HL-60 (cell line): ENCODE results near the gene RFTN1.
A peak's percentile ranks its signal among the peaks of the same experiment; 100 is the strongest.

ENCODE experiments used
- DNase-seq, 2 experiments: peaks; one replicate each; pipeline ENCODE4 v3.0.0-alpha.2; 2010 to 2020; ENCODE audit warnings: low read depth in 1 of 2, low spot score in 1 of 2
- H3K27ac ChIP-seq: fragments of 250-450 bp; sonication (Bioruptor Pico); replicated peaks from 2 replicates; pipeline ENCODE4 v1.5.1; 2020; ENCODE audit warnings: mild to moderate bottlenecking, moderate library complexity
- H3K27me3 ChIP-seq: fragments of 250-450 bp; sonication (Bioruptor Pico); 2 replicates; pipeline ENCODE4 v1.5.1; 2021; ENCODE audit warnings: mild to moderate bottlenecking, moderate library complexity; ENCODE audit not compliant: insufficient read depth, poor library complexity, severe bottlenecking
- H3K4me3 ChIP-seq: replicated peaks from 2 replicates; pipeline ENCODE4 v1.5.1; 2011; ENCODE audit warnings: mild to moderate bottlenecking, control low read depth, low read length; ENCODE audit not compliant: insufficient read depth
- GABPA ChIP-seq: IDR thresholded peaks from 2 replicates; pipeline ENCODE4 v1.6.1; 2012; ENCODE audit warnings: low read depth
- POLR2AphosphoS5 ChIP-seq: IDR thresholded peaks from 2 replicates; pipeline ENCODE4 v1.6.1; 2012; ENCODE audit warnings: low read depth
- SPI1 ChIP-seq: IDR thresholded peaks from 2 replicates; pipeline ENCODE4 v1.6.1; 2012; ENCODE audit warnings: low read depth, mild to moderate bottlenecking, borderline replicate concordance
- TF ChIP-seq, protein P1 (sequence below): IDR thresholded peaks from one replicate; pipeline ENCODE4 v1.5.1; 2011; ENCODE audit warnings: low read length, control low read depth, inconsistent platforms; ENCODE audit not compliant: insufficient read depth
- TF ChIP-seq, protein P2 (sequence below): IDR thresholded peaks from 2 replicates; pipeline ENCODE4 v1.6.1; 2012; ENCODE audit warnings: low read depth; ENCODE audit not compliant: insufficient replicate concordance

The RFTN1 gene

GRCh38 chr3:16506884-16507577, 6.5 kb downstream of the RFTN1 start:
- Histone ChIP-seq H3K4me3 (no peak overlapping the region), H3K27me3 (no peaks in the 10 kb centered on the region), H3K27ac (no peak overlapping the region)
- TF ChIP-seq POLR2AphosphoS5: no peak
- TF ChIP-seq, protein P1, sequence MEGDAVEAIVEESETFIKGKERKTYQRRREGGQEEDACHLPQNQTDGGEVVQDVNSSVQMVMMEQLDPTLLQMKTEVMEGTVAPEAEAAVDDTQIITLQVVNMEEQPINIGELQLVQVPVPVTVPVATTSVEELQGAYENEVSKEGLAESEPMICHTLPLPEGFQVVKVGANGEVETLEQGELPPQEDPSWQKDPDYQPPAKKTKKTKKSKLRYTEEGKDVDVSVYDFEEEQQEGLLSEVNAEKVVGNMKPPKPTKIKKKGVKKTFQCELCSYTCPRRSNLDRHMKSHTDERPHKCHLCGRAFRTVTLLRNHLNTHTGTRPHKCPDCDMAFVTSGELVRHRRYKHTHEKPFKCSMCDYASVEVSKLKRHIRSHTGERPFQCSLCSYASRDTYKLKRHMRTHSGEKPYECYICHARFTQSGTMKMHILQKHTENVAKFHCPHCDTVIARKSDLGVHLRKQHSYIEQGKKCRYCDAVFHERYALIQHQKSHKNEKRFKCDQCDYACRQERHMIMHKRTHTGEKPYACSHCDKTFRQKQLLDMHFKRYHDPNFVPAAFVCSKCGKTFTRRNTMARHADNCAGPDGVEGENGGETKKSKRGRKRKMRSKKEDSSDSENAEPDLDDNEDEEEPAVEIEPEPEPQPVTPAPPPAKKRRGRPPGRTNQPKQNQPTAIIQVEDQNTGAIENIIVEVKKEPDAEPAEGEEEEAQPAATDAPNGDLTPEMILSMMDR: no peak
- TF ChIP-seq, protein P2, sequence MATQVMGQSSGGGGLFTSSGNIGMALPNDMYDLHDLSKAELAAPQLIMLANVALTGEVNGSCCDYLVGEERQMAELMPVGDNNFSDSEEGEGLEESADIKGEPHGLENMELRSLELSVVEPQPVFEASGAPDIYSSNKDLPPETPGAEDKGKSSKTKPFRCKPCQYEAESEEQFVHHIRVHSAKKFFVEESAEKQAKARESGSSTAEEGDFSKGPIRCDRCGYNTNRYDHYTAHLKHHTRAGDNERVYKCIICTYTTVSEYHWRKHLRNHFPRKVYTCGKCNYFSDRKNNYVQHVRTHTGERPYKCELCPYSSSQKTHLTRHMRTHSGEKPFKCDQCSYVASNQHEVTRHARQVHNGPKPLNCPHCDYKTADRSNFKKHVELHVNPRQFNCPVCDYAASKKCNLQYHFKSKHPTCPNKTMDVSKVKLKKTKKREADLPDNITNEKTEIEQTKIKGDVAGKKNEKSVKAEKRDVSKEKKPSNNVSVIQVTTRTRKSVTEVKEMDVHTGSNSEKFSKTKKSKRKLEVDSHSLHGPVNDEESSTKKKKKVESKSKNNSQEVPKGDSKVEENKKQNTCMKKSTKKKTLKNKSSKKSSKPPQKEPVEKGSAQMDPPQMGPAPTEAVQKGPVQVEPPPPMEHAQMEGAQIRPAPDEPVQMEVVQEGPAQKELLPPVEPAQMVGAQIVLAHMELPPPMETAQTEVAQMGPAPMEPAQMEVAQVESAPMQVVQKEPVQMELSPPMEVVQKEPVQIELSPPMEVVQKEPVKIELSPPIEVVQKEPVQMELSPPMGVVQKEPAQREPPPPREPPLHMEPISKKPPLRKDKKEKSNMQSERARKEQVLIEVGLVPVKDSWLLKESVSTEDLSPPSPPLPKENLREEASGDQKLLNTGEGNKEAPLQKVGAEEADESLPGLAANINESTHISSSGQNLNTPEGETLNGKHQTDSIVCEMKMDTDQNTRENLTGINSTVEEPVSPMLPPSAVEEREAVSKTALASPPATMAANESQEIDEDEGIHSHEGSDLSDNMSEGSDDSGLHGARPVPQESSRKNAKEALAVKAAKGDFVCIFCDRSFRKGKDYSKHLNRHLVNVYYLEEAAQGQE: no peak
- no peak for TF ChIP-seq SPI1
- no peak for TF ChIP-seq GABPA
- DNase-seq: no peak

DNA sequence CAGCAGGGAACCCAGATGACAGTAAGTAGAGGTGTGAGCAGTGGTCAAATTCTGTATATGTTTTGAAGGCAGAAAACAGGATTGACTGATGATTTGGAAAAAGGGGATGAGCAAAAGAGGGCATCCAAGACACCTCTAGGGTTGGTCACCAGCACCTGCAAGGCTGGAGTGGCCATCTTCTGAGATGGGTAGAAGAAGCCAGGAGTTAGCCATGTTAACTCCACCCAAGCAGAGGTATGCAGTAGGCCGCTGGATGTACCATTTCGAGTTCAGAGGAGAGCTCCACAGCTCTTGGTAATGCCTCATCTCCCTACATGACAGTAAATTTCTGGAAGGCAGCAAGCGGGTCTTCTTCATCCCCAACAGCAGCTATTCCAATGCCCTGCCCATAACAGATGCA, 7.0 kb downstream of the RFTN1 start:
- no peak overlapping the region for H3K4me3 ChIP-seq
- DNase-seq: no peak
- no peak overlapping the region for H3K27ac ChIP-seq
- TF ChIP-seq, protein P1: no peak
- no peaks in the 10 kb centered on the region for H3K27me3 ChIP-seq

DNA sequence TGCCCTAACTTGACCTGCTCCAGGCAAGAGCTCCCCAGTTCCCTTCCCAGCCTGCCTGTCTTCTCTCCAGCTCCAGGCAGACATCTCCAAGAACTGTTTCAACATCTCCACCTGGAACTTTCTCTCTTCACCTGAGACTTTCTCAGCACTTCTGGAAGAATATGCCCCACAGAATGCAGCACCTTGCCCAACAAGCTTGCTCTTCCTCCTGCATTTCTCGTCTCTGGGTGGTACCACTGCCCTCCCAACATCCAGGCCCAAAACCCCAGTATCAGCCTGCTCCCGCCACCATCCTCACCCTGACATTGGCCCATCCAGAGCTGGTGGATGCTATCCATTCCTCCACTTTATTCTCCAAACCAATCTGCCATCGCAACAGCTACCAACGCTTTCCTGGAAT, 8.8 kb downstream of the RFTN1 start:
- Histone ChIP-seq H3K27ac (no peak overlapping the region), H3K27me3 (no peaks in the 10 kb centered on the region), H3K4me3 (no peak overlapping the region)
- no peak for DNase-seq
- TF ChIP-seq GABPA (no peak), SPI1 (no peak), POLR2AphosphoS5 (no peak)
- TF ChIP-seq, protein P1: no peak
- TF ChIP-seq, protein P2: no peak

GRCh38 chr3:16504242-16504641, 9.3 kb downstream of the RFTN1 start:
- no peak overlapping the region for H3K27ac ChIP-seq
- peak; percentile 33 to 79 for DNase-seq
- TF ChIP-seq, protein P2: no peak
- TF ChIP-seq POLR2AphosphoS5 (peak; percentile 60), SPI1 (no peak), GABPA (no peak)
- TF ChIP-seq, protein P1: no peak
- no peak overlapping the region for H3K4me3 ChIP-seq
- no peaks in the 10 kb centered on the region for H3K27me3 ChIP-seq
